HEK293 (cell line): ENCODE data around the gene SYTL1.

Source experiments
- CTCF ChIA-PET: fragments of 350-600 bp; formaldehyde crosslinking; extraction: SDS; loops from one replicate; lab custom pipeline; 2021; ENCODE audit warnings: antibody characterized with exemption; lab: Yijun Ruan, JAX
- POLR2A ChIA-PET: fragments of 300-600 bp; formaldehyde crosslinking; extraction: SDS; loops from one replicate; lab custom pipeline; 2020; ENCODE audit warnings: antibody characterized with exemption, inconsistent platforms; lab: Yijun Ruan, JAX
- H3K27ac ChIP-seq: fragments of 200-500 bp; sonication (Bioruptor generic); 2 replicates; pipeline ENCODE4 v1.5.1; 2014; ENCODE audit warnings: low read depth, low read length, control low read depth, inconsistent platforms; ENCODE audit errors: extremely low read depth
- H3K36me3 ChIP-seq, 2 experiments: fragments of 200-500 bp in 1 of 2; sonication (Bioruptor generic) in 1 of 2; 1 replicate in 1 of 2; 2 replicates in 1 of 2; pipeline ENCODE4 v1.5.1; 2014 to 2017; ENCODE audit warnings: inconsistent platforms in 2 of 2, low read length in 2 of 2; ENCODE audit not compliant: control insufficient read depth in 2 of 2, insufficient read depth in 1 of 2
- H3K4me1 ChIP-seq: fragments of 200-500 bp; sonication (Bioruptor generic); 2 replicates; pipeline ENCODE4 v1.5.1; 2014; ENCODE audit warnings: mild to moderate bottlenecking, low read length, inconsistent platforms; ENCODE audit not compliant: control insufficient read depth, insufficient read depth
- H3K4me3 ChIP-seq: 2 replicates; pipeline ENCODE4 v1.5.1; 2011; ENCODE audit warnings: low read depth, mild to moderate bottlenecking, control low read depth, low read length, moderate library complexity
- H3K9me3 ChIP-seq: fragments of 200-500 bp; sonication (Bioruptor generic); 2 replicates; pipeline ENCODE4 v1.5.1; 2014; ENCODE audit warnings: low read depth, low read length, inconsistent platforms; ENCODE audit not compliant: control insufficient read depth, insufficient read depth
- EGR2 ChIP-seq: fragments of 450-650 bp; formaldehyde crosslinking; IDR thresholded peaks from 2 replicates; pipeline ENCODE4 v1.5.1; 2016; ENCODE audit warnings: low read depth, missing biosample characterization, missing genetic modification characterization
- FEZF1 ChIP-seq: fragments of 450-650 bp; formaldehyde crosslinking; IDR thresholded peaks from 2 replicates; pipeline ENCODE4 v1.5.1; 2016; ENCODE audit warnings: missing biosample characterization, missing genetic modification characterization
- KLF8 ChIP-seq: fragments of 450-650 bp; formaldehyde crosslinking; IDR thresholded peaks from 2 replicates; pipeline ENCODE4 v1.5.1; 2016; ENCODE audit warnings: missing biosample characterization, missing genetic modification characterization
- PBX3 ChIP-seq: sonication (generic); formaldehyde crosslinking; IDR thresholded peaks from 2 replicates; pipeline ENCODE4 v1.8.1; 2022; ENCODE audit warnings: mild to moderate bottlenecking, moderate library complexity, missing genetic modification reagents
- SCRT2 ChIP-seq: fragments of 450-650 bp; formaldehyde crosslinking; IDR thresholded peaks from 2 replicates; pipeline ENCODE4 v1.5.1; 2016; ENCODE audit warnings: missing biosample characterization, missing genetic modification characterization
- SP3 ChIP-seq: fragments of 450-650 bp; formaldehyde crosslinking; IDR thresholded peaks from 2 replicates; pipeline ENCODE4 v1.5.1; 2016; ENCODE audit warnings: missing biosample characterization, missing genetic modification characterization
- TRIM28 ChIP-seq: IDR thresholded peaks from 2 replicates; pipeline ENCODE4 v1.6.1; 2011; ENCODE audit warnings: low read length, control low read depth, borderline replicate concordance
- ZBTB10 ChIP-seq: fragments of 450-650 bp; formaldehyde crosslinking; IDR thresholded peaks from 2 replicates; pipeline ENCODE4 v1.5.1; 2016; ENCODE audit warnings: missing biosample characterization, missing genetic modification characterization
- ZFP41 ChIP-seq: fragments of 450-650 bp; formaldehyde crosslinking; IDR thresholded peaks from 2 replicates; pipeline ENCODE4 v1.5.1; 2016; ENCODE audit warnings: missing biosample characterization, missing genetic modification characterization, borderline replicate concordance
- ZNF16 ChIP-seq: fragments of 450-650 bp; formaldehyde crosslinking; IDR thresholded peaks from 2 replicates; pipeline ENCODE4 v1.5.1; 2016; ENCODE audit warnings: low read depth, missing biosample characterization, missing genetic modification characterization
- ZNF174 ChIP-seq: fragments of 450-650 bp; formaldehyde crosslinking; IDR thresholded peaks from 2 replicates; pipeline ENCODE4 v1.5.0; 2017; ENCODE audit warnings: missing biosample characterization, mild to moderate bottlenecking, missing genetic modification characterization
- ZNF23 ChIP-seq: fragments of 450-650 bp; formaldehyde crosslinking; IDR thresholded peaks from 2 replicates; pipeline ENCODE4 v1.5.1; 2016; ENCODE audit warnings: missing biosample characterization, missing genetic modification characterization, borderline replicate concordance
- ZNF26 ChIP-seq: fragments of 450-650 bp; formaldehyde crosslinking; IDR thresholded peaks from 2 replicates; pipeline ENCODE4 v1.5.1; 2016; ENCODE audit warnings: missing biosample characterization, missing genetic modification characterization
- ZNF354C ChIP-seq: fragments of 450-650 bp; formaldehyde crosslinking; IDR thresholded peaks from 2 replicates; pipeline ENCODE4 v1.5.1; 2016; ENCODE audit warnings: missing biosample characterization, missing genetic modification characterization, low read depth, borderline replicate concordance
- ZNF501 ChIP-seq: fragments of 450-650 bp; formaldehyde crosslinking; IDR thresholded peaks from 2 replicates; pipeline ENCODE4 v1.5.1; 2016; ENCODE audit warnings: missing biosample characterization, missing genetic modification characterization
- ZNF585B ChIP-seq: fragments of 450-650 bp; formaldehyde crosslinking; IDR thresholded peaks from 2 replicates; pipeline ENCODE4 v1.5.1; 2016; ENCODE audit warnings: missing biosample characterization, missing genetic modification characterization
- ZNF785 ChIP-seq: fragments of 450-650 bp; formaldehyde crosslinking; IDR thresholded peaks from 2 replicates; pipeline ENCODE4 v1.5.1; 2016; ENCODE audit warnings: missing biosample characterization, missing genetic modification characterization
- TF ChIP-seq, protein P1 (sequence below): fragments of 450-650 bp; IDR thresholded peaks from 2 replicates; pipeline ENCODE4 v1.5.1; 2018; ENCODE audit warnings: missing biosample characterization, mild to moderate bottlenecking, missing genetic modification characterization
- TF ChIP-seq, protein P2 (sequence below): fragments of 450-650 bp; formaldehyde crosslinking; IDR thresholded peaks from 2 replicates; pipeline ENCODE4 v1.5.1; 2016; ENCODE audit warnings: missing biosample characterization, missing genetic modification characterization
- TF ChIP-seq, protein P3 (sequence below): fragments of 450-650 bp; formaldehyde crosslinking; IDR thresholded peaks from 2 replicates; pipeline ENCODE4 v1.5.1; 2016; ENCODE audit warnings: missing biosample characterization, missing genetic modification characterization, low read depth

The SYTL1 gene

GRCh38 chr1:27336756-27337155 is 5.1 kb upstream of the SYTL1 start:
- H3K36me3 ChIP-seq = peaks cover 6 to 56% of the 10 kb centered on the region in 2 experiments; a peak in 1 of 3 replicates
- H3K27ac ChIP-seq = no peak overlapping the region
- H3K4me1 ChIP-seq = no peaks in the 10 kb centered on the region
- TF ChIP-seq, protein P1, sequence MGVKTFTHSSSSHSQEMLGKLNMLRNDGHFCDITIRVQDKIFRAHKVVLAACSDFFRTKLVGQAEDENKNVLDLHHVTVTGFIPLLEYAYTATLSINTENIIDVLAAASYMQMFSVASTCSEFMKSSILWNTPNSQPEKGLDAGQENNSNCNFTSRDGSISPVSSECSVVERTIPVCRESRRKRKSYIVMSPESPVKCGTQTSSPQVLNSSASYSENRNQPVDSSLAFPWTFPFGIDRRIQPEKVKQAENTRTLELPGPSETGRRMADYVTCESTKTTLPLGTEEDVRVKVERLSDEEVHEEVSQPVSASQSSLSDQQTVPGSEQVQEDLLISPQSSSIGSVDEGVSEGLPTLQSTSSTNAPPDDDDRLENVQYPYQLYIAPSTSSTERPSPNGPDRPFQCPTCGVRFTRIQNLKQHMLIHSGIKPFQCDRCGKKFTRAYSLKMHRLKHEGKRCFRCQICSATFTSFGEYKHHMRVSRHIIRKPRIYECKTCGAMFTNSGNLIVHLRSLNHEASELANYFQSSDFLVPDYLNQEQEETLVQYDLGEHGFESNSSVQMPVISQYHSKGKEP = no peak
- no peak for TF ChIP-seq PBX3
- TF ChIP-seq SP3 (tag by site-specific recombination) = no peak
- TF ChIP-seq ZNF354C (tag by site-specific recombination) = no peak
- TF ChIP-seq, protein P2, sequence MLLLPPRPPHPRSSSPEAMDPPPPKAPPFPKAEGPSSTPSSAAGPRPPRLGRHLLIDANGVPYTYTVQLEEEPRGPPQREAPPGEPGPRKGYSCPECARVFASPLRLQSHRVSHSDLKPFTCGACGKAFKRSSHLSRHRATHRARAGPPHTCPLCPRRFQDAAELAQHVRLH (tag by site-specific recombination) = no peak
- TF ChIP-seq ZNF16 (tag by site-specific recombination) = no peak
- no peaks in the 10 kb centered on the region for H3K9me3 ChIP-seq
- POLR2A ChIA-PET = no interaction called here
- CTCF ChIA-PET = interaction anchor here (0.6 to 0.8 kb wide), 3 partner anchors 12 to 124 kb away, joined by 3 to 5 read pairs (median 3); no protein-coding TSS in a partner anchor
- H3K4me3 ChIP-seq = no peak overlapping the region

DNA sequence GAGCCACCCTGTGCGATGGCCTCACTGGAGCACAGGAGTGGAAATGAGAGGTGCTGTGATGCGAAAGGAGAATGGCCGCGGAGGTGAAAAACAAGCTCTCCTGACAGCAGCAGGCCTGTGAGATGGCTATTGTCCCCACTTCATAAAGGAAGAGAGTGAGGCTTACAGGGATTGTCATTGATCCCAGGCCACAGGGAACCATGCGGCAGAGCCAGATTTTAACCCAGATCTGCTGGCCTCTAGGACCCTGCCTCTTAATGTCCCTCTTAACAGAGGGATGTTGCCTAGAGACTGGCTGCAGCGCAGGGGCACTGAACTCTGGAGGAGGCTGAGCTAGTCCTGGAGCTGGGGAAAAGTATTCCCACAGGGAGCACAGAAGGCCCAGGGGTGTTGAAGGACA is 3.1 kb upstream of the SYTL1 start:
- ChIA-PET POLR2A (interaction anchor here (1.6 to 2.7 kb wide), 2 partner anchors 11 to 28 kb away, joined by 5 to 7 read pairs; partner anchors contain the start of gene MAP3K6), CTCF (interaction anchor here (0.7 to 4.6 kb wide), 5 partner anchors 19 to 62 kb away, joined by 3 to 27 read pairs (median 4); no protein-coding TSS in a partner anchor)
- Histone ChIP-seq H3K27ac (no peak overlapping the region), H3K9me3 (no peaks in the 10 kb centered on the region), H3K4me3 (no peak overlapping the region), H3K36me3 (peaks cover 6 to 36% of the 10 kb centered on the region in 2 experiments; a peak in 1 of 3 replicates), H3K4me1 (peaks cover 3% of the 10 kb centered on the region; the same call in 1 of the 2 replicates)
- TF ChIP-seq FEZF1 (tag by site-specific recombination) = no peak
- TF ChIP-seq TRIM28 = no peak
- no peak for TF ChIP-seq ZNF26 (tag by site-specific recombination)
- TF ChIP-seq ZNF785 (tag by site-specific recombination) = no peak
- TF ChIP-seq KLF8 = no peak

GRCh38 chr1:27339213-27339612 is 2.6 kb upstream of the SYTL1 start:
- no peak overlapping the region for H3K4me3 ChIP-seq
- ChIA-PET POLR2A (interaction anchor here (1.6 to 2.7 kb wide), 2 partner anchors 10 to 28 kb away, joined by 5 to 7 read pairs; partner anchors contain the start of gene MAP3K6), CTCF (interaction anchor here (0.7 to 4.6 kb wide), 5 partner anchors 19 to 62 kb away, joined by 3 to 27 read pairs (median 4); no protein-coding TSS in a partner anchor)
- peaks cover 3% of the 10 kb centered on the region; the same call in 1 of the 2 replicates for H3K4me1 ChIP-seq
- peaks cover 3 to 31% of the 10 kb centered on the region in 2 experiments; a peak in 1 of 3 replicates for H3K36me3 ChIP-seq
- H3K9me3 ChIP-seq = no peaks in the 10 kb centered on the region
- H3K27ac ChIP-seq = no peak overlapping the region
- TF ChIP-seq ZBTB10 (tag by site-specific recombination) (no peak), ZFP41 (tag by site-specific recombination) (no peak), ZNF501 (no peak), EGR2 (tag by site-specific recombination) (0 out of 2 replicates have a peak, but pooled peaks have one; percentile 43), ZNF174 (tag by site-specific recombination) (no peak), SCRT2 (tag by site-specific recombination) (no peak), ZNF23 (tag by site-specific recombination) (no peak), ZNF585B (tag by site-specific recombination) (no peak)
- TF ChIP-seq, protein P3, sequence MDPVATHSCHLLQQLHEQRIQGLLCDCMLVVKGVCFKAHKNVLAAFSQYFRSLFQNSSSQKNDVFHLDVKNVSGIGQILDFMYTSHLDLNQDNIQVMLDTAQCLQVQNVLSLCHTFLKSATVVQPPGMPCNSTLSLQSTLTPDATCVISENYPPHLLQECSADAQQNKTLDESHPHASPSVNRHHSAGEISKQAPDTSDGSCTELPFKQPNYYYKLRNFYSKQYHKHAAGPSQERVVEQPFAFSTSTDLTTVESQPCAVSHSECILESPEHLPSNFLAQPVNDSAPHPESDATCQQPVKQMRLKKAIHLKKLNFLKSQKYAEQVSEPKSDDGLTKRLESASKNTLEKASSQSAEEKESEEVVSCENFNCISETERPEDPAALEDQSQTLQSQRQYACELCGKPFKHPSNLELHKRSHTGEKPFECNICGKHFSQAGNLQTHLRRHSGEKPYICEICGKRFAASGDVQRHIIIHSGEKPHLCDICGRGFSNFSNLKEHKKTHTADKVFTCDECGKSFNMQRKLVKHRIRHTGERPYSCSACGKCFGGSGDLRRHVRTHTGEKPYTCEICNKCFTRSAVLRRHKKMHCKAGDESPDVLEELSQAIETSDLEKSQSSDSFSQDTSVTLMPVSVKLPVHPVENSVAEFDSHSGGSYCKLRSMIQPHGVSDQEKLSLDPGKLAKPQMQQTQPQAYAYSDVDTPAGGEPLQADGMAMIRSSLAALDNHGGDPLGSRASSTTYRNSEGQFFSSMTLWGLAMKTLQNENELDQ (tag by site-specific recombination) = no peak
